GM23338 (cell line): Measurements from ENCODE around the gene NPAS3. TPM values are rescaled to one million over a fixed set of nuclear protein-coding genes. Genes with fewer than 3 reads are reported as not detected.

Source experiments
- ATAC-seq: fragments of 200-7000 bp; cut with Tn5 transposase; 3 replicates; pipeline ENCODE4 v1.9.1; 2020
- DNase-seq: peaks from one replicate; pipeline ENCODE4 v3.0.0-alpha.2; 2015; ENCODE audit warnings: low spot score
- H2AFZ ChIP-seq: fragments of 200-600 bp; sonication (generic); 2 replicates; pipeline ENCODE4 v1.8.0; 2016; ENCODE audit warnings: antibody characterized with exemption, mild to moderate bottlenecking, moderate library complexity
- H3F3A ChIP-seq: fragments of 200-600 bp; sonication (generic); replicated peaks from 2 replicates; pipeline ENCODE4 v1.8.0; 2017; ENCODE audit warnings: antibody characterized with exemption, mixed run types, low read depth
- H3K27ac ChIP-seq: fragments of 200-600 bp; sonication (generic); 2 replicates; pipeline ENCODE4 v1.6.1; 2016; ENCODE audit warnings: low read depth
- H3K27me3 ChIP-seq: fragments of 200-600 bp; sonication (generic); 2 replicates; pipeline ENCODE4 v1.8.0; 2016; ENCODE audit warnings: mild to moderate bottlenecking, mixed run types, moderate library complexity; ENCODE audit not compliant: insufficient read depth
- H3K36me3 ChIP-seq: fragments of 200-600 bp; sonication (generic); 2 replicates; pipeline ENCODE4 v1.8.0; 2016; ENCODE audit warnings: mild to moderate bottlenecking; ENCODE audit not compliant: insufficient read depth
- H3K4me1 ChIP-seq: fragments of 200-600 bp; sonication (generic); 2 replicates; pipeline ENCODE4 v1.8.0; 2016; ENCODE audit warnings: mild to moderate bottlenecking, moderate library complexity; ENCODE audit not compliant: insufficient read depth
- H3K4me2 ChIP-seq: fragments of 200-600 bp; sonication (generic); 2 replicates; pipeline ENCODE4 v1.7.1; 2017; ENCODE audit warnings: mixed run types
- H3K4me3 ChIP-seq: fragments of 200-600 bp; sonication (generic); 2 replicates; pipeline ENCODE4 v1.6.1; 2016; ENCODE audit warnings: mixed run types
- H3K79me2 ChIP-seq: fragments of 200-600 bp; sonication (generic); replicated peaks from 2 replicates; pipeline ENCODE4 v1.8.0; 2017; ENCODE audit warnings: mild to moderate bottlenecking; ENCODE audit not compliant: insufficient read depth
- H3K9me2 ChIP-seq: fragments of 200-600 bp; sonication (generic); 2 replicates; pipeline ENCODE4 v1.8.0; 2017; ENCODE audit not compliant: insufficient read depth
- H4K20me1 ChIP-seq: fragments of 200-600 bp; sonication (generic); replicated peaks from 2 replicates; pipeline ENCODE4 v1.8.0; 2017; ENCODE audit warnings: mild to moderate bottlenecking; ENCODE audit not compliant: insufficient read depth
- H3K27ac Mint-ChIP-seq: 2 replicates; pipeline ENCODE4 v1.8.0; 2020; ENCODE audit warnings: inconsistent platforms, mild to moderate bottlenecking, moderate library complexity, mixed read lengths
- H3K27me3 Mint-ChIP-seq: 3 replicates; pipeline ENCODE4 v1.8.0; 2022; ENCODE audit warnings: low read depth, mild to moderate bottlenecking, moderate library complexity, mixed read lengths, inconsistent platforms; ENCODE audit not compliant: insufficient read depth, poor library complexity
- H3K36me3 Mint-ChIP-seq: 3 replicates; pipeline ENCODE4 v1.8.0; 2021; ENCODE audit warnings: low read depth, mild to moderate bottlenecking, inconsistent platforms, moderate library complexity, mixed read lengths
- H3K4me1 Mint-ChIP-seq: 3 replicates; pipeline ENCODE4 v1.8.0; 2020; ENCODE audit warnings: mild to moderate bottlenecking, inconsistent platforms, mixed read lengths
- H3K4me3 Mint-ChIP-seq: 3 replicates; pipeline ENCODE4 v1.8.0; 2021; ENCODE audit warnings: moderate library complexity, mild to moderate bottlenecking, inconsistent platforms, mixed read lengths
- H3K9me3 Mint-ChIP-seq: 3 replicates; pipeline ENCODE4 v1.8.0; 2020; ENCODE audit warnings: moderate library complexity, mild to moderate bottlenecking, inconsistent platforms, mixed read lengths
- CREB1 ChIP-seq: fragments of 250-450 bp; sonication (Bioruptor Pico); IDR thresholded peaks from 2 replicates; pipeline ENCODE4 v1.5.0; 2020; ENCODE audit warnings: low read depth, mild to moderate bottlenecking, moderate library complexity
- CTCF ChIP-seq, 2 experiments: fragments of 200-600 bp in 1 of 2; sonication (generic) in 1 of 2; conservative IDR thresholded peaks; 2 replicates each; pipeline versions ENCODE4 v1.5.1 to v1.6.1; 2016 to 2017; ENCODE audit warnings: antibody characterized with exemption in 2 of 2, low read depth in 2 of 2, mild to moderate bottlenecking in 2 of 2, moderate library complexity in 1 of 2
- ETS1 ChIP-seq: IDR thresholded peaks from 2 replicates; pipeline ENCODE4 v1.6.1; 2016; ENCODE audit warnings: antibody characterized with exemption
- EZH2 ChIP-seq: fragments of 200-600 bp; sonication (generic); IDR thresholded peaks from one replicate; pipeline ENCODE4 v1.8.0; 2017; ENCODE audit warnings: antibody characterized with exemption, mild to moderate bottlenecking, low read depth; ENCODE audit not compliant: unreplicated experiment
- EZH2phosphoT487 ChIP-seq: fragments of 200-600 bp; sonication (generic); IDR thresholded peaks from one replicate; pipeline ENCODE4 v1.8.1; 2018; ENCODE audit warnings: antibody characterized with exemption; ENCODE audit not compliant: unreplicated experiment
- JUNB ChIP-seq: IDR thresholded peaks from one replicate; pipeline ENCODE4 v1.6.1; 2016; ENCODE audit warnings: antibody characterized with exemption; ENCODE audit not compliant: unreplicated experiment
- REST ChIP-seq: IDR thresholded peaks from one replicate; pipeline ENCODE4 v1.6.1; 2018; ENCODE audit warnings: antibody characterized with exemption; ENCODE audit not compliant: unreplicated experiment
- STAT1 ChIP-seq: IDR thresholded peaks from one replicate; pipeline ENCODE4 v1.6.1; 2016; ENCODE audit warnings: antibody characterized with exemption; ENCODE audit not compliant: unreplicated experiment
- ZNF331 ChIP-seq: fragments of 250-450 bp; sonication (Bioruptor Pico); IDR thresholded peaks from 2 replicates; pipeline ENCODE4 v1.5.0; 2020; ENCODE audit warnings: low read depth, mild to moderate bottlenecking, moderate library complexity
- polyA plus RNA-seq: library from polyadenylated mRNA; unstranded; fragments of >200 nt; fragmentation: Nextera tagmentation; extraction: Ambion mirVana; gene quantifications from 2 replicates; pipeline ENCODE4 v1.2.1, GENCODE V29; 2016
- total RNA-seq: library from RNA; depleted of rRNA; stranded (reverse); fragments of >200 nt; shearing (Covaris generic); gene quantifications from 2 replicates; pipeline ENCODE4 v1.2.3, GENCODE V29; 2014

Gene NPAS3
- total and polyA plus RNA-seq, 2 experiments from 2014 or later: 0.17 to 0.19 TPM

GRCh38 chr14:33356181-33356580 is 417.5 kb downstream of the NPAS3 start:
- peaks cover 2% of the 10 kb centered on the region for H3K27me3 Mint-ChIP-seq
- no peak for ATAC-seq
- no peaks in the 10 kb centered on the region for H3K36me3 Mint-ChIP-seq
- Histone ChIP-seq H4K20me1 (no peaks in the 10 kb centered on the region), H3K79me2 (no peaks in the 10 kb centered on the region), H3F3A (no peaks in the 10 kb centered on the region), H3K27ac (no peak overlapping the region), H3K4me3 (no peak overlapping the region), H3K4me1 (peaks cover 10% of the 10 kb centered on the region; the same call in 1 of the 2 replicates), H3K4me2 (no peak overlapping the region), H3K27me3 (no peaks in the 10 kb centered on the region), H3K36me3 (no peaks in the 10 kb centered on the region), H2AFZ (no peak overlapping the region), H3K9me2 (peaks cover 5% of the 10 kb centered on the region; the same call in 1 of the 2 replicates)
- no peak for DNase-seq
- TF ChIP-seq ZNF331 (CRISPR knock-in tag) (no peak), JUNB (no peak), EZH2phosphoT487 (no peak), REST (no peak), CREB1 (no peak), CTCF (conservative IDR thresholded peaks at IDR 0.05; ENCODE audit: low read depth in 2 of 2) (no peak), ETS1 (no peak), EZH2 (no peak), STAT1 (no peak)
- H3K4me1 Mint-ChIP-seq: peaks cover 10% of the 10 kb centered on the region
- no peaks in the 10 kb centered on the region for H3K9me3 Mint-ChIP-seq
- no peak overlapping the region for H3K4me3 Mint-ChIP-seq
- no peak overlapping the region for H3K27ac Mint-ChIP-seq
